GM21515 (cell line): ENCODE measurements around the gene MTX2.
"Not testable (repeated sequence)": the region's sequence is repeated elsewhere in the genome, so short reads cannot be mapped to it uniquely, and the experiment has no call there.

ENCODE experiments used
- ATAC-seq: cut with Tn5 transposase; IDR thresholded peaks from one replicate; pipeline ENCODE4 v1.9.1; 2021; ENCODE audit not compliant: unreplicated experiment

Gene MTX2

GRCh38 chr2:176284461-176285049, 15.3 kb downstream of the MTX2 start:
- ATAC-seq: no peak

- no peak for ATAC-seq
These were observed 16.1 kb downstream of the MTX2 start for GRCh38 chr2:176285321-176285720.

- ATAC-seq: no peak
These were observed 22.1 kb downstream of the MTX2 start for GRCh38 chr2:176291335-176291734.

GRCh38 chr2:176291809-176292283, 22.6 kb downstream of the MTX2 start:
- ATAC-seq: peak; percentile 94

- no peak for ATAC-seq
These were observed 23.4 kb downstream of the MTX2 start for GRCh38 chr2:176292608-176293007.

GRCh38 chr2:176293334-176293733, 24.1 kb downstream of the MTX2 start:
- no peak for ATAC-seq

- ATAC-seq: no peak
These were observed 27.8 kb downstream of the MTX2 start for GRCh38 chr2:176297067-176297466.

GRCh38 chr2:176297737-176298136, 28.5 kb downstream of the MTX2 start:
- no peak for ATAC-seq

GRCh38 chr2:176306020-176306419, 36.8 kb downstream of the MTX2 start:
- not testable (repeated sequence) for ATAC-seq

GRCh38 chr2:176317199-176317598, 48.0 kb downstream of the MTX2 start:
- ATAC-seq: no peak

GRCh38 chr2:176317623-176318065, 48.4 kb downstream of the MTX2 start:
- ATAC-seq: no peak

GRCh38 chr2:176321916-176322315, 52.7 kb downstream of the MTX2 start:
- ATAC-seq: no peak

- ATAC-seq: no peak
These were observed 55.6 kb downstream of the MTX2 start for GRCh38 chr2:176324862-176325261.

GRCh38 chr2:176325732-176326131, 56.5 kb downstream of the MTX2 start:
- no peak for ATAC-seq

GRCh38 chr2:176328149-176328548, 58.9 kb downstream of the MTX2 start:
- no peak for ATAC-seq

GRCh38 chr2:176330612-176331011, 61.4 kb downstream of the MTX2 start:
- no peak for ATAC-seq

GRCh38 chr2:176331646-176332045, 62.4 kb downstream of the MTX2 start:
- ATAC-seq: no peak

GRCh38 chr2:176334729-176335128, 65.5 kb downstream of the MTX2 start:
- ATAC-seq: no peak

GRCh38 chr2:176338395-176338794, 69.2 kb downstream of the MTX2 start:
- no peak for ATAC-seq

GRCh38 chr2:176339208-176339607, 70.0 kb downstream of the MTX2 start:
- no peak for ATAC-seq

- no peak for ATAC-seq
These were observed 87.0 kb downstream of the MTX2 start for GRCh38 chr2:176356251-176356650.

- no peak for ATAC-seq
These were observed 95.2 kb downstream of the MTX2 start for GRCh38 chr2:176364273-176364977.

GRCh38 chr2:176368349-176368748, 99.1 kb downstream of the MTX2 start:
- ATAC-seq: no peak
